ENCODE measurements around the gene GRPEL1.
A peak's percentile ranks its signal among the peaks of the same experiment; 100 is the strongest.

Gene GRPEL1

DNA sequence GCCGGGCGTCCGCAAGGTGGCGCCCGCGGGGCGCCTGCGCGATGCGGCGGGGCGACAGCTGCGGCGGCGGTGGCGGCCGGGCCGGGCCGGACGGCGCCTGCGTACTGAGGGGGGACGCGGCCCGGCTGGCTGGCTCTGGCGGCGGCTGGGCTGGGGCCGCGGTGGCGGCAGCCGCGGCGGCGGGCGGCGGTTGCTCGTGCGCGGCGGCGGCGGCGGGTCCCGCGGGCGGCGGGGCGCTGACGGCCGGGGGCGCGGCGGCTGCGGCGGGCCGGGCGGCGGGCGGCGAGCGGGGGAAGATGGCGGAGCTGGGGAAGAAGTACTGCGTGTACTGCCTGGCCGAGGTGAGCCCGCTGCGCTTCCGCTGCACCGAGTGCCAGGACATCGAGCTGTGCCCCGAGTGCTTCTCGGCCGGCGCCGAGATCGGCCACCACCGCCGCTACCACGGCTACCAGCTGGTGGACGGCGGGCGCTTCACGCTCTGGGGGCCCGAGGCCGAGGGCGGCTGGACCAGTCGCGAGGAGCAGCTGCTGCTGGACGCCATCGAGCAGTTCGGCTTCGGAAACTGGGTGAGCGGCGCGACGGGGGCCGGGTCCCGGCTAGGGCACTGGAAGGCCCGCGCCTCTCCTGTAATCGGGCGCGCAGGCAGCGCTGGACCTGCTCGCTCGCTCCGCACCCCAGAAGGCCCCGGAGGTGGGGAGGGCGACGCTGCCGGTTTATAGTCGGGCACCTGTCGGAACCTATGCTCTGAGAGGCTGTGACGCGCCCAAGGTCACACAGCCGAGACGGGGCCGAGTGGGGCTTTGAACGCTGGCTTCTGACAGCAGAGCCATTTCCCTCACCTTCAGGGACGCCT is 24.4 kb downstream of the GRPEL1 start, which contains the start of gene TADA2B:
TADA2B (plus strand) TSS at position 89 of the 853 bp plus-strand sequence; CDS start at position 297, 208 bp downstream.
- DNase-seq: peak; percentile 39

DNA sequence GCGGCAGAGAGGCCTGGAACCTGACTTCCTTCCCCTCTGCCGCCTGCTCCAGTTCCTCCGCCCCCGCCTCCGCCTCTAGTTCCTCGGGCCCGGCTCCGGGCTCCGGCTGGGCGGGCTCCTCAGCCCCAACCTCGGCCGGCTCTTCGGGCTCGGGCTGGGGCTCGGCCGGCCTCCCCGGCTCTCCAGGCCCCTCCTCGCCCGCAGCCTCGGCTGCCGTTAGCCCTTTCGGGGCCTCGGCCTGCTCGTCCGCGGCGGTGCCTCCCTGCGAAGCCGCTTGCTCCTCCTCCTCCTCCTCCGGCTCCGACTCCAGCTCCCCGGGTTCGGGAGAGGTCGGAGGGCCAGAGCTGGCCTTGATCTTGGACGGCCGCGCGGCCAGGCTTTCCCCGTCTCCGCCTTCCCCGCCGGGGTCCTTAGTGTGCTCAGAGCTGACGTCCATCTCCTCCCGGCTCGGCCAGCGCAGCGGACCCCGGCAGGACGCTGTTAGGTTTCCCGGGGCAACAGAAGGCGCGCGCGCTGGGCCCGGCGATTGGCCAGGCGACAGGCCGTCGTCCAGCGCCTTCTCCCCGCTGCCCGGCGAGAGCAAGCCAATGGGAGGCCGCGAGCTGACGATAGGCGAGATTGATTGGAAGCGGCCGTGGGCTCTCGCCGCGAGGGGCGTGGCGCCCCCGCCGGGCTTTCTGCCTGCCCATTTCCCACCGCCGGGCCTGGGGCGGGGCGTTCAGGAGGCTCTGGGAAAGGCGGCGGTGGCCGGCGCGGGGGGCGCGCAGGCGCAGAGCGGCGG is 25.2 kb downstream of the GRPEL1 start:
- peak; percentile 83 for DNase-seq

DNA sequence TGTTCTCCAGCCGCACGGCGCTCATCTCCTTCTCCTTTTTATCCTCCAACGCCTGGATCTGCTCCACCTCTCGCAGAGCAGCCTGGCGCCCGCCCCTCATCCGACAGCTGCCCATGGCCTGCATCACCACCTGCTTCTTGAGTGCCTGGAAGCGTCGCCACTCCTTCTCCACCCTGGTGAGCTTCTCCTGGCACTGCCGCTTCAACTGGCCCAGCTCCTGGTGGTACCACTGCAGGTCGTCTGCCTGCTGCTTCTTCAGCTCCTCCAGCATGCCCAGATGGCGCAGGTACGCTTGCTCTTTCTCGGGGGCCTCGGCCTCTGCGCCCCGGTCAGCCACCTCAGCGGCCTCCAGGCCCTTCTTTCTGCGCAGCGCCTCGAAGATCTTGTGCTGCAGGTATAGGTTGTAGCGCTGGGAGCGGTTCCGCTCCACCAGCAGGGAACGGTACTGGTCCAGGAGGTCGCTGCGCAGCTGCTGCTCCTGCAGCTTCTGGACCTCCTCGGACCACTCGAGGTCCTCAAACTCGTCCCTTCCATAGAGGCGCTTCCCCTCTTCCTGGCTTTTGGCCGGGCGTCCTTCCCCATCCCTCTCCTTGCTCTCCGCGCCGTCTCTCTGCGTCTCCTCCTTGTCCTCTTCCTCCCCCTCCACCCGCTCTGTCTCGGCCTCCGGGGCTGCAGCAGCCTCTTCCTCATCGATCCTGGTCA is 25.9 kb downstream of the GRPEL1 start:
- peak; percentile 7 for DNase-seq

DNA sequence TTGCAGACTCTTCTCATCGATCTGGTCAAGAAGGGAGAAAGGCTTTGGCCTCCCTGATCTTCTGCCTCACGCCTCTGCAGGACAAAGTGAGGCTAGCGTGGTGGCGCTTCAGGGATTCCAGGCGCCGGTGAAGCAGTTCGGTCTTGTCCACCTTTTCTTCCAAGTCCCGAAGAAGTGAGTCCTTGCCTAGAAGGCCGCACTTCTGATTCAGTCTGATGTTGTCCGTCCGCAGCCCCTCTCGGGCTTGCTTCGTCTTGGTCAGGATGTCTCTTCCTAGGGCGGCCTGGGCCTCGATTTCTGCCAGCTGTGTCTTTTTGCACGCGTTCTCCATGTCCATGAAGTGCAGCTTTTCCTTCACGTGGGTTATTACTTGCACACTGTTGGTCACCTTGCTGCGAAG is 26.6 kb downstream of the GRPEL1 start:
- no peak for DNase-seq

DNA sequence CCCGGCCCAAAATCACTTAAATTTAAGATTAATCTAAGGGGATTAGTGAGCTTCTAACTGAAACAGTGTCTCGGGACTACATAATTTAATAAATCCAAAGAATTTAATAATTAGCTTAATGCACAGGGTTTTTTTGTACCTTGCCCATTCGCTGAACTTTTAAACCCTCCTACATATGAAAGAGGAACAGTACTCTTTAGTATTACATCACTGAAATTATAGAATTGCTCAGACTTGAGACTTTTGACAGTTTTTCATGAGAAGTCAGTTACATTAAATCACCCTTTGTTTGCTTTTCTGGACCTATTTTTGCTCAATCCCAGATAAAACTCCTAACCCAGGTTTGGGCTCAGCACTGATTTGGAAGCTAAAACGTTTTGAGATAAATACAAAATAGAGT is 27.1 kb downstream of the GRPEL1 start:
- DNase-seq: no peak

DNA sequence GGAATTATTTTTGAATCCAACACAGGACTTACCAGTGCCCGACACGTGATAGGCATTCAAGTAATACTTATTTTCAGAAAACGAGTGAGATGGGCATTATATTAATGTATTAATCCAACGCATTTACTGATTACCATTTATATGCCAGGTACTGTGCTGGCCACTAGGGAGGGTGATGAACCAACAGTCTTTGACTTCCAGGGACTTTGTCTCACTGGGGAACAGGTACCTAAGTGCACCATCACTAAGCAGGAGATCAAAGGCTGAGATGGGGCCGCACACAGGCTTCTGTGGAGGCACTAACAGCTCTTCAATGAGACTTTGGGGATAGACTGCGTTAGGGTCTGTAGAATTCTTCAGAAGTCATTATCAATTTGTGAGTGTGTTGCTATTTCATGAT is 30.4 kb downstream of the GRPEL1 start:
- DNase-seq: no peak

DNA sequence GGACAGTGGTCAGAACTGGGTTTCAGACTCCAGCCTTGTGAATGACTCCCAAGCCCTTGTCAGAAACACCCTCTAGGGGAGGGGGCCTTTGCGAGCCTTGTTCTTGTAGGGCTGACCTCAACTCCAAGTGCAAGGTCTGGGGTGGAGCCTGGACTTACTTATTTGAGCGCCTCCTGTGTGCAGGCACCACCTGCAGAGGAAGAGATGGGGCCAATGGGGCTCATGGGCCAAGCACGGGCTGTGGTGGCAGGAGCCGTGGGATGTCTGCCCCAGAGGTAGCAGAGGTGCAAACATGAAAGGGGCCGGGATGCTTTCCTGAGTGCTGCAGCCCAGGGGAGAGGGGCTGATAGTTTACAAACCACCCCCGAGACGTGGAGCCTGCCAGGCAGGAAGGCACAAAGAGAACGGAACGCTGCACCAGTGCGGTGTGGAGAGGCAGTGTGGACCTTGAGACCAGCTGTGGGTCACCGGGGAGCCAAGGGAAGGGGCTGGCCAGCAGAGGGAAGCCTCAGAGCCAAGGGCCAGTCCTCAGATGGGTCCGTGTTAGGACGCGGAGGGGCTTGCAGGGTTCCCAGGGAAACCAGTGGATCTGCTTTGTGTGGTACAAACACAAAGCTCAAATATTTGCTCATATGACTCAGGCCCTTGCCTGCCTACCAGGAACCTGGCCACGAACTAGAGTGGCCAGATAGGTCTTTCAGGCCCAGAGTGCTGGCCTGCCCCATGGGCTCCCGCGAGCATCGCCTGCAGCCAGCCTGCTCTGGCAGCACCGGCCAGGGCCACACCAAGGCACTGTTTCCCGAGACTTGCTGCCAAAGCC is 33.4 kb downstream of the GRPEL1 start:
- DNase-seq: no peak

DNA sequence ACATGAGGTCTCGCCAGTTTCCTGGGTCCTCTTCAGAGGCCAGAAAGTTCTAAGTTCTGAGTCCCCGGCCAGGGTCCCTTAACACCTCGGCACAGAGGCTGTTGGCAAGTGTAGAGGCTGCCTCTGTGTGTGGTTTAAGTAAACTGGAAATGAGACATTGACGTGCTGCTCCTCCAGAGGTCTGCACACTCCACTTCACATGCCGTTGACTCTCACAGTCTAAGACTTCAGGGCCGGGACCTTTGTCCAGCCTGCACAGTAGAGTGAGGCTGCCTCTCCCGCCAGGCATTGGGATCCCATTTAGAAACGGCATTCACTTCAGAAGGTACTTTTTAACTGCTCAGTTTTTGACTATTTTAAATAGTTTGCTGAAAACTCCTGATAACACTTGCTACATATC is 35.3 kb downstream of the GRPEL1 start:
- no peak for DNase-seq

DNA sequence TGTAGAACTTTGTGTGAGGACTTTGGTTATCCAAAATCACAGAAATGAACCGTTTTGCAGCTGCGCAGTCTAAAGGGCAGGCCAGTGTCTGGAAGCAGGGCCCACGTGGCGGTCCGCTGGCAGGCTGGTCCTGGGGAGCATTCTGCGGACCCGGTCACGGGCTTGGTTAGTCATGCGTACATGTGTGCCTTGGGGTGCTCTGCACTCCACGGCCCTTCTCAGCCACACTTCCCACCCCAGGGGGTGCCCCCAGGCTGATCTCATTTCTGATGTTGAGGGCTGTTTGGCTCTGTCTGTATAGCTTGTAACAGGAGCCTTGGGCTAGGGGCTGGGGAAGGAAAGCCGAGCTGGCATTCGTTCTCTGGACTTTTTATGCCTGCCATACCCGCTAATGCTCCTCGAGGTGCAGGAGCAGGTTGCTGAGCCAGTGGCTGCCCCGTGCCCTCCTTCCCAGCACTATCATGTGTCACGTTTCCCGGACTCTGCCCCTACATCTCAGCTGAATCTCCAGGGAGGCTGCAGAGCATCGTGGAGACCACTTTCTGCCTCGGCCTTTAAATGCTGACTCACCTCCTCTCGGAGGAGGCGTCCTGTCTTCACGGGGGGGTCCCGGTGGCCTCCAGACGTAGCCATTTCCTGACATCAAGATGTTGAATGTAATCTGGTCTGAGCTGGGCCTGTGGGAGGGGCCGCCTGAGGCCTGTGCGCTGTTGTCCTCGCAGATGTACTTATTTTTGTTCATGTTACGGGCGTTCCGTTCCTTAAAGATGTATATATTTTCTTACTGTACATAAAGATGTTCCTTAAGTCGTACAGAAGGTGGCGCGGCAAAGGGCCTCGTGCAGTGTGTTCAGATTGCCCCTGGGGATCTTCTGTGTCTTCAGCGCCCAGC is 36.1 kb downstream of the GRPEL1 start:
- no peak for DNase-seq

DNA sequence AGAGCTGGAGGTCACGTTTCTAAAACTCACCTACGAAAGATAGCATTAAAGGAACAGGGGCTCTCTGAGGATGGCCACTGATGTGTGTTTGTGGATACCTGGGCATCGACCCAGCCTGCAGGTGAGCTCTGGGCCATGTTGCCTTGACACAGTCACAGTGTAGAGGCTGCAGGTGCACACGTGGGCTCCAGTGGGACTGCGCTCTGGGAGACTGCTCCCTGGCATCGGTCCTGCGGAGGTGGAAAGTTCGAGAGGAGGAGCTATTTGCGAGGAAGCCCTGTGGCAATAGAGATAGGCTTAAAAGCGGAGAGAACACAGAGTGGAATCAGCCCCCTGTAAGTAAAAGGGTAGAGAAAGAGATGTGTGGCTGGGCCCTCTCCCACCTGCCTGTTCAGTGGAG is 37.0 kb downstream of the GRPEL1 start:
- DNase-seq: no peak

DNA sequence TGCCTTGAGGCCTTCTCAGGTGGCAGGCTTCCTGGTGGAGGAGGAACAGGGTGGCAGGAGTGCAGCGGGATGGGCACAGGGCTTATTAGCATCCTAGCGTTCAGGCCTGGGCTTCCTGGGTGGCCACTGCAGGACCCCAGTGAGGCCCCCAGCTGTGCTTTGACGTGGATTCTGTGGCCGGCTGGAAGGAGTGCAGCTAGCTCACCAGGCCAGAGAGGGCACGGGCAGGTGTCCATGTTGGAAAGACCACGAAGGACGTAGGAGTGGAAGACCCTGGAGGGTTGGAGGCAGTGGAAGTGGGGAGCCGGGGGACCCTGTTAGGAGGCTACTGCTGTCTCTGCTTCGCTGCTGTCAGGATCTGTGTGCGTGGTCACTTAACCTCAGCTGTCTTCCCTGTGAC is 37.9 kb downstream of the GRPEL1 start:
- DNase-seq: no peak

DNA sequence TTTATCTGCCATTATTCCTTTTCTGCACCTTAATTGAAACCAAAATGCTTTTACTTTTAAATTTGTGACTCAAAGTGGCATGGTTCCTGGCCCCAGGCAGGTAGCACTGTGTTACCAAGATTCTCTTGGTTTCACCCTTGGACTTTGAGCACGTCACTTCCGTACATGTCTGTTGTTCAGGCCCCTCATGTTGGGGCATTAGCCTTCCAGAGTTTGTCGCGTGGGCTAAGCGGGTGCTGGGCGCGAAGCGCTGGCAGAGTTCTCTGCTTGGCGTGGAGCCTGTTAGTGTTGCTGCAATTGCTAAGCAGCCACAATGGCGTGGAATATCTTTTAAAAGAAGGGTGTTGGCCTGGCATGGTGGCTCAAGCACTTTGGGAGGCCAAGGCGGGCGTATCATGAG is 38.7 kb downstream of the GRPEL1 start:
- no peak for DNase-seq

DNA sequence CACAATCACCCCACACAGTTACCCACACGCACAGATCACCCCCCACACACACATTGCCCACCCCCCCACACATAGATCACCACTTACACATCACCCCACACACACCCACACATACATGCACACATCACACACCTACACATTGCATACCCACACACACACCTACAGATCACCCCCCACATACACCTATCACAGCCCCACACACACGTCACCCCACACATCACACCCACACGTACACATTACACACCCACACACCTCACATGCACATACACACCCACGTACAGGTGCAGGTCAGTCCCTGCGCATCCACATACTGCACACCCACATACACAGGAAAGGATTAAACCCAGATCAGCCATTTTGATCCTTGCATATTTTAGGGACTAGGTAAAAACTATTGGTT is 40.0 kb downstream of the GRPEL1 start:
- DNase-seq: no peak

DNA sequence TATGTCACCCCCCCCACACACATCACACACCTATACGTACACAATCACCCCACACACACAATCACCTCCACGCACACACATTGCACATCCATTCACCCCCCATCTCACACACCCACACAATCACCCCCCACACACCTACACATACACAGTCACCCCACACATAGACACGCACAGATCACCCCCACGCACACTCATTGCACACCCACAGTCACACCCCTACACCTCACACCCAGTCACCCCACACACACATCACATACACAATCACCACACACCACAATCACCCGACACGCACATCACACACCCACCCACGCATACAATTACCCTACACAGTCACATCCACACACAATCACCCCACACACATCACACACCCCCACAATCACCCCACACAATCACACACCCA is 40.6 kb downstream of the GRPEL1 start:
- no peak for DNase-seq

DNA sequence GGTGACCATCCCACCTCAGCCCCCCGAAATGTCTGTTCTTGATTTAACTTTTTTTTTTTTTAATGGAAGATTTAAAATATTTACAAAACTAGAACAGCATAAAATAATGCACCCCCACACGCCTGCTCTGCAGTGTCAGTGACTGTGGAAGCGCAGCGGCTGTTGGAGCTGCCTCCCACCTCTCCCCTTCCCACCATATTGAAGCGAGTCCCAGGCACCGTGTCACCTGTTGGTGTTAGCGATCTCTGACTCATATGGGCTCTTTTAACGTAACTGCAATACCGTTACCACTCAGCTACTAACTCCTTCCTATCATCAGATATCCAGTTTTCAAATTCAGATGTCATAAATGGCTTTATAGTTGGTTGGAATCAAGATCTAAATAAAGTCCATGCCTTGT is 41.8 kb downstream of the GRPEL1 start:
- no peak for DNase-seq

DNA sequence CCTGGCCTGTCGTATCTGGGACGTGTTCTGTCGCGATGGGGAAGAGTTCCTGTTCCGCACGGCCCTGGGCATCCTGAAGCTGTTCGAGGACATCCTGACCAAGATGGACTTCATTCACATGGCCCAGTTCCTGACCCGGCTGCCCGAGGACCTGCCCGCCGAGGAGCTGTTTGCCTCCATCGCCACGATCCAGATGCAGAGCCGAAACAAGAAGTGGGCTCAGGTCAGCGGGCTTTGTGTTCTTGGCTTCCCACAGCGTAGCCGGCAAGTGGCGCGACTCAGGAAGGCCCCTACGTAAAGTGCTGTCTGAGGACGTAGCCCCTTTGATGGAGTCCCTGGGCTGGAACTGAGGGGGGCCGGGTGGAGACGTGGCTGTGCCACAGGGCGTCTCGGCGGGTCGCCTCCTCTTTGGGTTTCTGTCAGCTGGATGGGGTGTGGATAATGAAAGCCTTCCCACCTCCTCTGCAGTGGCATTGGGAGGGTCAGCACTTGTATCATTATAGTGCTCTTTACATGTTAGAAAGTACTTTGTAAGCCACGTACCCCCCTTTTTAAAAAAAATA is 42.7 kb downstream of the GRPEL1 start:
- no peak for DNase-seq

DNA sequence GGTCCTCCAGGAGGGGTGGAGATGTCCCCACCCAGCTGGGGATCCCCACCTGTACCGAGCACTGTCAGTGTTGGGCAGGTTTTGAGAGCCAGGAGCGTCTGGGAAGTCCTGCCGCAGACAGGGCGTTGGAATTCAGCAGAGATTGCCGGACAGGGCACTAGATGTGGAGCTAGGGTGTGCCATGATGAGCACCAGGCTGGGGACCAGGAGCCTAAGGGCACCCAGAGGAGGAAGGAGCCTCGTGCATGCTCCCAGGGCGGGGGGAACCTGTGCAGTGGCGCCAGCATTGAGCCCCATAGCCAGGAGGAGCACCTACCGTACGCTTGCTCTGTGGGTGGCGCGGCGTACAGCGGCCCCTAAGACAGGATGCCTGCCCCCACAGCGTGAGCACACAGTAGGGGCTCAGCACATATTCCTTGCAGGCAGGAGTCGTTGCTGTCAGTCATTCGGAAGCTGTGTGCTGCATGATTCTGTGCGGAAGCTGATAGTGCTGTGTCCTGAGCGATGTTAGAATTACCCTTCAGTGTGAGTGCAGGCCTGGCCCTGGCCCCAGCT is 43.5 kb downstream of the GRPEL1 start:
- DNase-seq: no peak

DNA sequence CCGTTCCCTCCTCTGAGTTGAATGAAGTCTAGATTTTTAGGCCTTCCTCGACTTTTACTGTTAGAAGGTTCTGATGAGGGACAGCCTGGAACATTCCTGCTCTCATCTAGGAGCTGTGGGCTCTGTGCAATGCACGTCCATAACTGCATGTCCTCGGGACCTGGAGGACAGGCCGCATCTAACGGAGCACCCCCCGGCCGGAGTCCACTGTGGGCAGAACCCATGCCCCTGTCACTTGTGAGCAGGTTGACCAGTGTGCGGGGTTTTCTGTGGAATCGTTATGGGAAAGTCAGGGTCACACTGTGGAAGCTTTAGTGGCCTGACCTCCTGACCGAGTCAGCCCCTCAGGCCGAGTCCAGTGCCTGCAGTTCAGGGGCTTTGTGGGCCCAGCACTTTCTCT is 44.0 kb downstream of the GRPEL1 start:
- no peak for DNase-seq

DNA sequence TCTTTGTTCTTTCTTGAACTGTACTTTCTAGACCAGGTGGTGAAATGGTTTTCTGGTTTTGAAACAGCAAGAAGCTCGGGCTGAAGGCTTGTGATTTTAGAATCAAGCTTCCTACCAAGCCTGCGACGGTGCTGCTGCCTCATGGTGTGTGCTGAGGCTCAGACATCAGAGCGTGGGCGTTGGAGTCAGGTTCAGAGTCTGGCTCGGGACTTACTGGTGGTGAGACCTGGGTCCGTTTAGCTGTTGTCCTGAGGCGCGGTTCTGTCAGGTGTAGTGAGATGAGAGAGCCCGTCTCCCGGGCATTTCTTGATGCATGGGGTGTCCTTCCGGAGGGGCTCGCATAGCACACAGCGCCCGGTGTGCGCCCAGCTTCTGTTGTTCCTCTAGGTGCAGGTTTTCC is 44.4 kb downstream of the GRPEL1 start:
- no peak for DNase-seq

DNA sequence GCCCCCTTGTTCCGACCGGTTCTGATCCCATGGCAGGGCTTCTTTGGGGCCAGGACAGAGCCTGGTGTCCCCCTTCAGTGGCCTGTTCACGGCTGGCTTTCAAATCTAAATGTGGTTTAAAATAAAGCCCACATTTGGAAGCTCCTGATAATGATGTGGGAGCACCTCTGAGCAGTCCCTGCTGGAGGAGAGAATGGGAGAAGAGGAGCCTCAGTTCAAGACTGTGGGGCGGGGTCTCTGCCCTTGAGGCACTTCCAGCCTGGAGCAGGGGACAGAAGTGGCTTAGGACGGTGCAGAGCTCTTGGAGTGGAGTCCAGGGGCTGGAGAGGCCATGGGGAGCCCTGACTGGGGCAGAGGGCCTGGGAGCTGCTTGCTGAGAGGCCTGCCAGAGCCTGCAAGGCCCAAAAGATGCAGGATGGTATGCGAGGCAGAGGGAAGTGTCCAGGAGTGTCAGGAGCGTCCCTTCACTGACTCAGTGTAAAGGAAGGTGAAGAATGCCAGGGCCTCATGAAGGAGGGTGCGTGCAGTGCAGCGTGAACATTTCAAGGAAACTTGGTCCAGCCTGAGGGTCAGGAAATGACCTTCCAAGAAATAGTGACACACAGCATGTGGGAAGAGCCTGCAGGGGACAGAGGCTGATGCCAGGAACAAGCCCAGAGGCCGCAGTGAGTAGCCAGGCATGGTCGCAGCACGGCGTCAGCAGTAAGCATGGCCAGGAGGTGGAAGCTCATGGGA is 45.8 kb downstream of the GRPEL1 start:
- no peak for DNase-seq
